Measurements from ENCODE around the gene FBXO3.
"Not testable (repeated sequence)": the region's sequence is repeated elsewhere in the genome, so short reads cannot be mapped to it uniquely, and the experiment has no call there.

The FBXO3 gene

DNA sequence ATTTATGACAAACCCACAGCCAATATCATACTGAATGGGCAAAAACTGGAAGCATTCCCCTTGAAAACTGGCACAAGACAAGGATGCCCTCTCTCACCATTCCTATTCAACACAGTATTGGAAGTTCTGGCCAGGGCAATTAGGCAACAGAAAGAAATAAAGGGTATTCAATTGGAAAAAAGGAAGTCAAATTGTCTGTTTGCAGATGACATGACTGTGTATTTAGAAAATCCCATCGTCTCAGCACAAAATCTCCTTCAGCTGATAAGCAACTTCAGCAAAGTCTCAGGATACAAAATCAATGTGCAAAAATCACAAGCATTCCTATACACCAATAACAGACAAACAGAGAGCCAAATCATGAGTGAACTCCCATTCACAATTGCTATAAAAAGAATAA, 46.8 kb downstream of the FBXO3 start:
- DNase-seq = not testable (repeated sequence)

DNA sequence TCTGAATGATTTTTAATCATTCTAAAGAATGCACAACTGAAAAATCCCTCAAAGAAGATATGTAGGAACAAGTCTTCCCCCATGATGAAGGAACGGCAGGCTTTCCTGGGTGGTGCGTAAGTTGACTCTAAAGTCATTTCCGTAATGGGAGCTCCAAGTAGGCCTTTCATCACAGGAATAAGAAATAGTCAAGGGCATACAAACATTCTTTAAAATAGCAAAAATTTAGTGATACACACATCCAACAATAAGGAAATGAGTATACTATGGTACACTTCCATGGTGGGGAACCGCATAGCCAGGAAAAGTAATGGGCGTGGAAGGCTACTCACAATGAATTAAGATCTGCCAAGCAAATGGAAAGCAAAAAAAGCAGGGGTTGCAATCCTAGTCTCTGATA, 48.8 kb downstream of the FBXO3 start:
- DNase-seq = no peak

DNA sequence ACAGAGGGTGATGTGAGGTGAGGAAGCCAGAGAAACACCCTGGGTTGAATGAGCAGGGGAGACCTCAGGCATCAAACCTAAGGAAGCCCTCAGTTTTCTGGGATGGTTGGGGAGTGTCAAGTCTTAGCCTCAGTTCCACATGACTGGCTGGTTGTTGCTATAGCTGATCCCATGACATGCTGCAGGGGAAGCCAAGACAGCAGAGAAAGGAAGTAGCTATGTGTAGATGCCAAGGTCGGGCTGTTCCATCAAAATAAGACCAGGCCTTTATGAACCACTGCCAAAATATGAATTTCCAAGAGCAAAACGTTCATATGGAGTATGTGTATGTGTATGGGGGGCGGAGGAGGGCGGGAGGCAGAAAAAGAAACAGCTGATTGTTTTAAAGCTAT, 49.7 kb downstream of the FBXO3 start:
- peak; percentile 63 for DNase-seq

DNA sequence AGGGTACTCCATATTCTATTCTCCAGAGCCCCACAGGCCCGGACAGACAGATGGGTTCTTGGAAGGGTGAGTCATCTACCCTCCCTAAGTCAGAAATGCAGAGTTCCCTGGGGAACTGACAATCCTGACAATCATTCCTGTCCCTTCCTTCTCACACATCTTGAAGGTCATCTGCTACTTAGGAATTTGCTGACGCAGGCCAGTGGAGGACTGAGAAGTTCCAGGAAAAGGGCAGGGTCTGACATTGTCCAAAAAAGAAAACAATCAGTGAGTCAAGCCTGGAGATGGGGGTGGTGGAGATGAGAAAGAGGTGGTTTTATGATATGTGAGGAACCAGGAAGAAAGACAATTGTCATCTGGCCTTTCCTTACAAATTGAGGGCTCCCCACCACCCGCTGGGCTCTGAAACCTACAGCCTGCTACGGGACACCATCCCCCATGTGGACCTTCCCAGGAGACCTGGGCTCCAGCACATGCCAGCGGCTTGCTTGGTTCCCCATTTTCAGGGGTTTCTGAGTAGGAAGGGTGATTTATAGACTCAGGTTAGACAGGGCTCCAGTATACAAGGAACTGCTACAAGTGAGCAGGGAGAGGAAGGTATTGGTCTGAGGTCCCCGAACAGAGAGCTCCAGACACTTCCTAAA, 51.0 kb downstream of the FBXO3 start:
- peak; percentile 98 for DNase-seq

DNA sequence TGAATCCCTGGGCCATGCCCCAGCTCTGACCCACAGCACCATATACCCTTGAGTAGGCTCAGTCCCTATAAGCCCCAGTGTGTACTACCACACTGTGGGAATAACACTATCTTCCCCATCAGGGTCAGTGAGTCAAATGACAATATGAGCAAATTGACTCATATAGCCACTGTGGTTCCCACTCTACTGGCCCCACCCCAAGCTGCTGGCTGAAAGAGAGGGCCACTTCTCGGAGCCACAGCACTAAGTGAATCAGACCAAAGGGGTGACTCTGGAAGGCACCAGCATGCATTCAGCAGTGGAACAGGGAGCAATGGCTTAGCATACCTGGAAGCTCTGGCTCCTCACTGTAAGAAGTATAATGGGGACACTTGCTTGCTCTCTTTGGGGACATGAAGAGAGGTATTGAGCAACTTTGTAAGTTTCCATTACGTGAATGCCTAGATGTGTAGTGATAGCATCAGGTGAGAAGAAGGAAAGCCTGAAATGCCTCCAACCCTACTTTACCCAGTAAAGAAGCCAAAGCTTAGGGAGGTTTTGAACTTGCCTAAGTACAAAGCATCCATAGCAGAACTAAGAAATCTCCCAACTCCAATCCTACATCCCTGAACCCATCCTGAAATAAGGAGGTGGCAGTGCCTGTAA, 51.6 kb downstream of the FBXO3 start:
- DNase-seq = peak; percentile 81

DNA sequence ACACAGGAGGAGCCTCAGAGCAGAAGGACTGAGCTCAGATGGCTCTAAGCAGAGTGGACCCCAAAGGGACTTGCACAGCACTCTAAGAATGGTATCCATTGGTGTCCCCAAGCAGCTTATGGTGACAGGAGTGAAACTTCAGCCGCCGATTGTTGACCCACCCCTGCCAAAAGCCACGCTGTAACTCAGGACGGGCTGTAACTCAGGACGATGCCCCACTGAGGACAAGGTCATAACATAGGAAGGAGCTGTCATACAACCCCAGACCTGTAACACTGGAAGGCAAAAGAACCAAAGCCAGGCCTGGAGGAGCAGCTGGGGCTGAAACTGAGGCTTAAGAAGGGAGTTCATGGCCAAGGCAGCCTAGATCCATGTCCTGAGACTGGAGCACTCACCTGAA, 52.3 kb downstream of the FBXO3 start:
- DNase-seq = no peak

DNA sequence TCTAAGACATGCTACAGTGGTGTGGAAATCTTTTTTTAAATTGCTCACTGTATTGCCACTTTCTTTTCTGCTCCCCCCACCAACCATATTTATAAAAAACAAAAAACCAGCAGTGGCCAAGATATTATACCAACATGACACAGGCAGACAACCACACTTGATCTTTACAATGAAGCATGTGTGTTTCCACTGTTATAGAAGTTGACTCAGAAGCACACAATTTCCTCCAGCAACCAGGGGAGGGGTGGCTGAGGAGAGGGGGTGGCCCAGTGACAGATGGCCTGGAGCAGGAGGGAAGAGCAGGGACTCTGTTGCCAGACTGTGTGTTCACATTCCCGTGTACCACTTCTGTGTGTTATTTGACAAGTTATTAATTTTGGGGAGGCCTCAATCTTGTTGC, 52.9 kb downstream of the FBXO3 start:
- peak; percentile 77 for DNase-seq

DNA sequence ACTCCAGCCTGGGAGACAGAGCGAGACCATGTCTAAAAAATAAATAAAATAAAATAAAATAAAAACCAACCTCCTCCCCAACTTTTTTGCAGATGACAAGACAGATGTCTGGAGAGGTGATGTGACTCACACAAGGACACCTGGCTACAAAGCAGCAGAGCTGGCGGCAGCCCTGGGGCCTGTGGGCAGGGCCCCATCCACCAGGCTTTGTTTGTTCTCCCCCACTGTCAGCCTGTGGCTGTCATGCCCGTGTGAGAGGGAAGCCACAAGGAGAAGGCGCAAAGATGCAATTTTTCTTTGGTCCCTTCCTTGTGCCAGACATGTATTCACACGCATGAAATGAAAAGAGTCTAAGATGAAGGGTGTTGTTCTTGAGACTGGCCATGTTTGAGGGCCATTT, 54.7 kb downstream of the FBXO3 start:
- DNase-seq = no peak

DNA sequence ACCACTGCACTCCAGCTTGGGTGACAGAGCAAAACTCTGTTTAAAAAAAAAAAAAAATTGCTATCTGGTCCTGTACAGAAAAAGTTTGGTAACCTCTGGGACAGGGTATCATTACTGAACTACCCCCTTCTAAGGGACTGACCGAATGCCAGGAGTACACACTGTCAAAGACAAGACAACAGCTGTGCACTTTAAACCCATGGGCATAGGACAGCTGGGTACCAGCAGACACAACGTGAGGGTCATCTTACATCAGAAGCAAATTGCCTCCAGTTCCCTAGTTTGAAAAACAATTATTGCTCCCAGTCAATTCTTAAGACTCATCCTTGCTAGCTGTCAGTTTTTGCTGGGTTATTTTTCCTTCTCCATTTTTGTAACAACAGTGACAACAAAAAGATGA, 55.9 kb downstream of the FBXO3 start:
- DNase-seq = no peak

DNA sequence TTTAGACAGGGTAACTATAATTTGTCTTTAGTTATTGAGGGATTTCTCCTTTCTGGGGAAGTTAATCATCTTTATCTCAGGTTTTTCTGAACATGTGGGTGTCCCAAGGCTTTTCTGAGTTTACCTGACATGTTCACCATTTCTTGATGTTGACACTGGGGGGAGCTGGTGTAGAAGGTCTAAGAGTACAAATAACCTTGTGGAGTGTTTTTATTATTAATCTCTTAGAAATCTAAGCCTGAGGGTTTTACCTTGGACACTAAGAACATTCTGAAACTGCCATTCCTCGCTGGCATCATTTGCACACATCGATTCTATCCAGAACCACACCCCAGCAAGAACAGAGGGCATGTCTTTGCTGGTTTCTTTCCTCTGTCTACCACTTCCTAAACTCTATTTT, 58.1 kb downstream of the FBXO3 start:
- DNase-seq = peak; percentile 44

DNA sequence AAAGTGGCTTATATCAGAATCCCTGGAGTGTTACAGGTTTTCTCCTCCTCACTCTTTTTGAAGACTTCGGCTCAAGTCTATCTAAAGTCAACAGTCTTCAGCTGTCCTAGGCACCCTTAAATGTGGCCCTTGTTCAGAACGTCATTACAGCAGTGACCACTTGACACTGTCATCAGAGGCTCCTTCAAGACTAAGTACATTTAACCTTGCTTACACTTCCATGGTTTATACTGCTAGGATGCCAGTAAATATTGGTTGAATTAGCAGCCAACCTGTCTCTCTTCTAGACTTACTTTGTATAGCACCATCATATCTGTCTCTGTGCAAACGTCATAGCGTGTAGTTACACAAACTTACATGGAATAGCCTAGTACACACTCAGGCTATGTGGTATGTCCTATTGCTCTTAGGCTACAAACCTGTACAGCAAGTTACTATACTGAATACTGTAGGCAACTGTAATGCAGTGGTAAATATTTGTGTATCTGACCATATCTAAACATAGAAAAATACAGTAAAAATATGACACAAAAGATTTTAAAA, 60.4 kb downstream of the FBXO3 start:
- no peak for DNase-seq

DNA sequence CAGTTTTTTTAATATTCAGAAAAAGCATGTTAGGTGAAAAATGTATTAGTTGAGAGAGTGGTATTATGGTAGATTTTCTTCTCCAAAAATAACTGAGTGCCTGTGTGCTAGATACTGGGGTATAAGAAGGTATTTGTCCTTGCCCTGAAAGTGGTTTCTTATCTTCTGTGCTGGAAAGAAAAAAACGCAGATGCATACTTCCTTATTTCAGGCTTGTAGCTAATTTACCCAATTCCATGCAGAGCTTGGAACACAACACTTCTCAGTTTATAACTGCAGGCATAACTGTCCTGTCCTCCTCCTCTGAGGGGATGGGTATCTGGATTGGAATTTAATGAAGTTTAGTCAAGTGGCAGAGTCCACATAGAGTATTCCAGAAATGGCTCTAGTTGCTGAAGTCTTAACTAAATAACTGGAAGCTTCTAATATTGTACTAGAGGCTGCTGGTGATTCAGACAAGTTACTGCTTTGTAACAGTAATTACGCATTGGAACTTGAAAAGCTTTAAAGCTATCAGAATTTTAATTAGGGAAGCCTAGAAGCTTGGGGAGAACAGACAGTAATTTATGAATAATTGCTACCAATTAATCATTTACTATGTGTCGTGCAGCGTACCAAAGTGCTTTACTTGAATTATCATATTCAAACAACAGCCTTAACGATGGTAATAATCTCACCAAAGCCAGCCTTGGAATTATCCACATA, 61.0 kb downstream of the FBXO3 start:
- no peak for DNase-seq

DNA sequence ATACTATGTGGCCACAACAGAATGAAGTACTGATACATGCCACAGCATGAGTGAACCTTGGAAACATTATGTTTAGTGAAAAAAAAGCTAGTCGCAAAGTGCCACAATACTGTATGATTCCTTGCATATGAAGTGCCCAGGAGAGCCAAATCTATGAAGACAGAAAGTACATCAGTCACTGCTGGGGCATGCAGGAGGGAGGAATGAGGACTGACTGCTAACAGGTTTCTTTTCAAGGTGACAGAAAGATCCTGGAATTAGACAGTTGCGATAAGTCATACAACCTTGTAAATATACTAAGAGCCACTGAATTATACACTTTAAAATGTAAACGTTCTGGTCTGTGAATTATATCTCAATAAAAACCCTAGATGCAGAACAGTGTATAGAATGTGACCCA, 61.9 kb downstream of the FBXO3 start:
- DNase-seq = no peak

DNA sequence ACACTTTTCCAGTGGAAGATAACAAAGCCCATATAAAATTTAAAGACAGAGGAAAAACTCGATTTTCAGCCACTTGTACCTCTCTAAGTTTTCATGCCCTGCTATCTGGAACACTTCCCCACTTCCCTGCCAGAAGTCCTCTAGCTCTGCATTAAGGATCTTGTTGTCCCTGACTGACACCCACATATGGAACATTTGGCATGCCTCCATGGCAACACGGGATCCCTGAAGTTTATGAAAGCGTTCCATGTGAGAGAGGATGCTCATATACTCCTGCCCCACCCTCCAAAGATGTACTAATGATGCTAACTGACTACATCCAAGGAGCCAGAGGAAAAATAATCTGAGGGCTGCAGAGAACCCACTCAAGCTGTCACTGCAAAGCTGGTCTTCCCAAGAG, 64.9 kb downstream of the FBXO3 start:
- DNase-seq = no peak

DNA sequence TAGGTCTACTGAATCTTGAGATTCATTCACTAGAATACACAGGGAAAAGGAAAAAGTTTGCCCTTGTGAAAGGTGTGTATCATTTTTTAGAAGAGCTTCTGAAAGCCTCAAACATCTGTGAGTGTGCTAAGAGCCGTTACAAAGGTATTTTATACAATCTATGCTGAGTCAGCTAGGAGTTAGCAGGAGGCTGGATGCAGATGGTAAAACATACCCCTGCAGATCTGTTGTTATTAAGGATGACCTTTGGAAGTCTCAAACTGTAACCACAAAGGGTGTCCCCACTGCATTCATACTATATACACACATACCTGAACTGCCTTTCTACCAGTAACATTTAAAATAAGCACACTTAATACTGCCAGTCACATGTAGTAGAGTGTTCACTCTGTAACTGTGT, 65.3 kb downstream of the FBXO3 start:
- no peak for DNase-seq

DNA sequence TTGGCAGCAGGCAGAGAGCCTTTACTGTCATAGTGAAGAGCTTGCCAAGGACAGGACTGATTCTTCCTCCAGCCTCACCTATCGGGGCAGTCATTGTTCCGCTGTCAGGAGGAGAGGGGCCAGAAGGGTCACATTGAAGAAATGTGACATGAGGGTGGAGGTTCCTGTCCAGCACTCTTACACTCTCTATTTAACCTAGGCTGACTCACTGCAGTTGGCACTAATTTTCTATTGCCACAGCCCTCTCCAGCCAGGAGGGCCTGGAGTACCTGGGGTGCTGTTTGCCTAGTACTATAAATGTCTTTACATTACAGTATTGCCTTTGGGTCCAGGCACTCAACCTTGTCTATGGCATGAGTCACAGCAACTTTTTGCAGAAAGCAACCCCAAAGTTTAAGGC, 66.5 kb downstream of the FBXO3 start:
- DNase-seq = not testable (repeated sequence)

DNA sequence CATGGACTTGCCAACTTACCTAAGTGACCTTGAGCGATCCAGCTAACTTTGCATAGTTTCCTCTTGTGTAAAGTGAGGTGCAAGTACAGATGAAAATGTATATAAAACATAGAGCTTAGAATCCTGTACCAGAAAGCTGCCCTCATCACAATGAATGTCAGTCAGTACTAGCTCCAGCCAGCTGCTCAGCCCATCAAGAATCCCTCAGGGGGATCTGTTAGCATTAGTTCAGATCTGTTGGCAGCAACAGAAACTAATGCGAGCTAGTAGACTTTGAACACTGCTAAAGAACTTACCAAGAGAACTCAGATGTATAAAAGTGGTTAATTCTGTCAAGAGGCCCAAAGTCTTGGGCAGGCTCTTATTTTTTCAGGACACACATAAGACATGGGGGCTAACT, 67.4 kb downstream of the FBXO3 start:
- DNase-seq = no peak

DNA sequence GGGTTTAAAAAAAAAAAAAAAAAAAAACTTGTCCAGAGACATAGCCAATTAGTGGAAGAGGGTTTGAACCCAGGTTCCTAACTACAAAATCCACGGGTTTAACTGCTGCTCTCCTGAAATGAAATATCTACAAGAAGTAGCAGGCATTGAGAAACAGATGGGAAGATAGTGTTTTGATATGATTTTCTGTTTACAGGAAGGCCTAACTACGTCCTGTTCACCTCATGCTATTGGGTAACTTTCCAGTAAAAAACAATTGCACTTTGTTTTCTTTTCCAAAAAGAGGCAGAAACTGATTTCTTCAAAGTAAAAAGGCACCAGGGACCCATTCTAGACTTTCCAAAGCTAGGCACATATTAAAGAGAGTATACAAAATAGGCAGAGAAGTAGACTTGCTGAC, 67.8 kb downstream of the FBXO3 start:
- DNase-seq = no peak

DNA sequence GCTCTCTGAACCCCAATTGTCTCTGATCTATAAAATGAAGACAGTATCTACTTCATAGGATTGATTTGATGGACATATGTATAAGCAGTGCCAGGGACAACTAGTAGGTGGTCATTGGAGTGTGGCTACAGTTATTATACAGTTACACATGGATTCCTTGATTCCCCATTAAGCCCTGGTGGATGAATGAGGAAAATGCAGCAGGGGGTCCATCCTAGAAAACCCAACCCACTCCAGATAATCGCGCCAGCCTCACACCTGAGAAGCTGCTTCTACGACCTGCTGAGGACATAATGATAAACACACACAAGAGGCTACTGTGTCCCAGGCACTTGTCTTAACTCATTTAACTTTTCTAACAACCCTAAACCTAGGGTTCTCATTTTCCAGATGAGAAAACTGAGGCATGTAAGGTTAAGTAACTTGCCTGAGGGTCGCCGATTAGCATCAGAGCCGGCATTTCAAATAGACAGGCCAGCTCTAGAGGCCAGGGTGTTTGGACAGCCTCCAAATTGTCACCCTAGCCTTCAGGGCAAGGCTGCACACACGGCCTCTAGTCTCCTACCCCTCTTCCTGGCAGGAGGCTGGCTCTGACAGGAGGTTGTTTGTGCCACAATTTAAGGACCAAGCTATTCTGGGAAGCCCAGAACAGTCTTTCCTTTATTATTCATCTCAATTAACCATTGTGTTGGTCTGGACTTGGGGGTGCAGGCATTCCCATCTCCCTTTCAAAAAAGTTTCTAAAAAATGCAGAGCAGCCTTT, 69.9 kb downstream of the FBXO3 start:
- no peak for DNase-seq

DNA sequence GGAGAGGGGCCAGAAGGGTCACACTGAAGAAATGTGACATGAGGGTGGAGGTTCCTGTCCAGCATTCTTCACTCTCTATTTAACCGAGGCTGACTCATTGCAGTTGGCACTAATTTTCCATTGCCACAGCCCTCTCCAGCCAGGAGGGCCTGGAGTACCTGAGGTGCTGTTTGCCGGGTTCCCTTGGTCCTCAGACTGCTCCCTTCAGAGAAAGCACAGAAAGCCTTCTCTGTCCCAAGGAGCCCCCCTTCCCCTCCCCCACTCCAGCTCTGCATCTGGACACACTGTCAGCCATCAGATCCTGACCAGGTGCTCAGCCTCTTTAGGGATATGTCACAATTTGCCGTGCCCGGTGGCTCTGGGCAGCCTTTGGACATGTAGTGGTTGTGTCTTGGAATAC, 70.5 kb downstream of the FBXO3 start:
- no peak for DNase-seq

DNA sequence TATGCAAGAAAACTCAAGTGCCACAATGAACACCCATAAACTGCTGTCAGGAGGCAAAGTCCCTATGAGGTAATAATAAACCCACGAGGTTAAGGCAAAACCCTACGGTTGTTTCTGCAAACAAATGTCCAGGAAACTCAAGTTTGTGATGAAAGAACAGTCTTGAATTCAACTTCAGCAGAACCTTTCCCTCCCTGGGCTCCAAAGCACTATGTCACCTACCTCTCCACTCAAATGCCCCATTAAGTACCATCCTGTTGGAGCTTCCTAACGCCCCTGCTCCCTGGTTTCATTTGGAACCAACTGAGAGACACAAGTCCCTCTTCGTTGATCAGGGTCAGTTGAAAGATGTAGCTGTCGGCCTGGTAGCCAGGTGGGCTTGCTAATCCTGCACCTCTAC, 71.1 kb downstream of the FBXO3 start:
- DNase-seq = no peak

DNA sequence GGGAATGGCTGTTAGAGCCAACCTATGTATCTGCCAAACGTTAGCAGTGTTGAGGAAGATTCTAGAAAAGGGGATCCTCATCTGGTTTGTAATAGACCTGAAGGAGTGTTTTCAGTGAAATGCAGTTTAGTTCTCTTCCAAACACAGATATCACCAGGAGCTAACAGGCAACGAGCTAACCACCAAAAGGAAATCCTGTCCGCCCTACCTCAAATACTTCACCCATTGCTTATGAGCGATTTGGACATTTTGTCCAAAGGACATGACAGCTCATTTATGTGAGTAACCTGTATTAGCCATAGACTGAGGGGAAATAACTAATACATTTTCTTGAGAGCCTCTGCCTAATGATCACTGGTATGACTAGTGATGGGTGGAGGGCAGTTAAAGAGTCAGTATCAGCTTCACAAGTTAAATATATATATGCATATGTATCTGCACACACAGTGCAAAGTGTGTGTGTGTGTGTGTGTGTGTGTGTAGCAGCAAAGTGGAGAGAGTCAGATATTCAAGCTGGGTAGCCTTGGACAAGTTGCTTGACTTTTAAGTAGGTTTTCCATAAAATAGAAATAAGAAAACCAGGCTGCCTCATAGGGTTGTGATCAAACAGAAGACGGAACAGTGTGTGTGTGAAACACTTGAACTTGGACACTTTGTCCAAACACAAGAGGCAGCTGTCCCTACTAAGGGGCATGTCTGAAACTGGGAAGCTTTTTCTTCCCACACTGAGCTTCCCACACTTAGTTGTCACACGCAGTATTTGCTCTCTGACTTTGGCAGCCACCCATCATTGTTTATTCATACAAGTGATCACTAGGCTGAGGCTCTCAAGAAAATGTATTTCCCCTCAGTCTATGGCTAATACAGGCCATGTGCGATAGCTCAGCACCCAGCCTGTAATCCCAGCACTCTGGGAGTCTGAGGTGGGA, 72.8 kb downstream of the FBXO3 start:
- DNase-seq = peak; percentile 60
